Central memory CD8-positive, alpha-beta T cell (primary cell): Measurements from ENCODE around the gene GIT2.

Source experiments
- ATAC-seq: fragments of 150-1000 bp; cut with Tn5 transposase; replicated peaks from 2 replicates; pipeline ENCODE4 v1.10.0; 2022; ENCODE audit warnings: mild to moderate bottlenecking, moderate FRiP score, moderate number of reproducible peaks; ENCODE audit not compliant: poor library complexity, severe bottlenecking; ENCODE audit errors: extremely low read depth
- DNase-seq, 2 donors: peaks; one replicate each; pipeline ENCODE4 v3.0.0; 2021; ENCODE audit warnings: low spot score in 2 of 2
- H3K27ac Mint-ChIP-seq: one replicate; pipeline ENCODE4 v1.8.0; 2022; ENCODE audit warnings: low read depth, mild to moderate bottlenecking, moderate library complexity, mixed read lengths
- H3K27me3 Mint-ChIP-seq: one replicate; pipeline ENCODE4 v1.8.0; 2022; ENCODE audit warnings: mixed read lengths
- H3K36me3 Mint-ChIP-seq: one replicate; pipeline ENCODE4 v1.8.0; 2022; ENCODE audit warnings: mild to moderate bottlenecking, moderate library complexity, mixed read lengths; ENCODE audit not compliant: insufficient read depth
- H3K4me1 Mint-ChIP-seq: one replicate; pipeline ENCODE4 v1.8.0; 2022; ENCODE audit warnings: mixed read lengths
- H3K4me3 Mint-ChIP-seq: one replicate; pipeline ENCODE4 v1.8.0; 2022; ENCODE audit warnings: mild to moderate bottlenecking, moderate library complexity, mixed read lengths
- H3K9me3 Mint-ChIP-seq: one replicate; pipeline ENCODE4 v1.8.0; 2022; ENCODE audit warnings: mixed read lengths

GIT2 gene

GRCh38 chr12:109999983-110000505 lies 3.9 kb upstream of the GIT2 start:
- H3K4me3 Mint-ChIP-seq, result peak overlapping the region; percentile 99
- H3K9me3 Mint-ChIP-seq, result no peaks in the 10 kb centered on the region
- no peaks in the 10 kb centered on the region for H3K27me3 Mint-ChIP-seq
- peak overlapping the region; percentile 90 for H3K27ac Mint-ChIP-seq
- ATAC-seq (no peak), DNase-seq (no peak)
- peaks cover 11% of the 10 kb centered on the region for H3K36me3 Mint-ChIP-seq
- H3K4me1 Mint-ChIP-seq, result peaks cover 48% of the 10 kb centered on the region

- no peak for DNase-seq
- H3K27me3 Mint-ChIP-seq, result no peaks in the 10 kb centered on the region
- H3K9me3 Mint-ChIP-seq, result no peaks in the 10 kb centered on the region
- H3K27ac Mint-ChIP-seq, result peak overlapping the region; percentile 90
- H3K4me1 Mint-ChIP-seq, result peaks cover 51% of the 10 kb centered on the region
- H3K4me3 Mint-ChIP-seq, result peak overlapping the region; percentile 99
- ATAC-seq, result no peak
- H3K36me3 Mint-ChIP-seq, result peaks cover 10% of the 10 kb centered on the region
These were observed 3.4 kb upstream of the GIT2 start for GRCh38 chr12:109999649-109999971.

- peak; percentile 65 for ATAC-seq
- H3K4me1 Mint-ChIP-seq, result peaks cover 57% of the 10 kb centered on the region
- peak; percentile 75 to 88 for DNase-seq
- H3K4me3 Mint-ChIP-seq, result peak within 1 kb of the TSS; percentile 99
- H3K36me3 Mint-ChIP-seq, result peaks cover 10% of the 10 kb centered on the region
- H3K27me3 Mint-ChIP-seq, result no peaks in the 10 kb centered on the region
- peak within 1 kb of the TSS; percentile 94 for H3K27ac Mint-ChIP-seq
- no peaks in the 10 kb centered on the region for H3K9me3 Mint-ChIP-seq
These were observed 2.9 kb upstream of the GIT2 start, which contains the start of gene ANKRD13A for GRCh38 chr12:109998904-109999648. TSS of gene ANKRD13A (plus strand) at chr12:109999430. CDS start at chr12:109999689, 259 bp downstream.

- Mint-ChIP-seq H3K27ac (peak overlapping the region; percentile 94), H3K4me1 (peaks cover 55% of the 10 kb centered on the region), H3K27me3 (no peaks in the 10 kb centered on the region), H3K9me3 (no peaks in the 10 kb centered on the region), H3K36me3 (peaks cover 10% of the 10 kb centered on the region), H3K4me3 (peak overlapping the region; percentile 99)
- no peak for DNase-seq
- ATAC-seq, result no peak
These were observed 2.2 kb upstream of the GIT2 start for GRCh38 chr12:109998241-109998903.

GRCh38 chr12:109997393-109997792 lies 1.2 kb upstream of the GIT2 start:
- no peak for ATAC-seq
- Mint-ChIP-seq H3K4me3 (peak overlapping the region; percentile 99), H3K27ac (no peak overlapping the region), H3K9me3 (no peaks in the 10 kb centered on the region), H3K36me3 (peaks cover 10% of the 10 kb centered on the region), H3K27me3 (no peaks in the 10 kb centered on the region), H3K4me1 (peaks cover 54% of the 10 kb centered on the region)
- no peak for DNase-seq

- DNase-seq, result no peak
- Mint-ChIP-seq H3K27ac (peak overlapping the region; percentile 63), H3K9me3 (no peaks in the 10 kb centered on the region), H3K4me3 (peak overlapping the region; percentile 96), H3K27me3 (no peaks in the 10 kb centered on the region), H3K4me1 (peaks cover 57% of the 10 kb centered on the region), H3K36me3 (peaks cover 13% of the 10 kb centered on the region)
- ATAC-seq, result no peak
These were observed 300 bp upstream of the GIT2 start for GRCh38 chr12:109996483-109996853.

- Mint-ChIP-seq H3K4me3 (peak overlapping the region; percentile 96), H3K9me3 (no peaks in the 10 kb centered on the region), H3K4me1 (peaks cover 57% of the 10 kb centered on the region), H3K36me3 (peaks cover 25% of the 10 kb centered on the region), H3K27me3 (no peaks in the 10 kb centered on the region), H3K27ac (peak overlapping the region; percentile 63)
- ATAC-seq (no peak), DNase-seq (no peak)
These were observed 845 bp downstream of the GIT2 start for GRCh38 chr12:109995361-109995685.

- DNase-seq (no peak), ATAC-seq (peak; percentile 10)
- no peaks in the 10 kb centered on the region for H3K9me3 Mint-ChIP-seq
- peaks cover 28% of the 10 kb centered on the region for H3K36me3 Mint-ChIP-seq
- H3K4me3 Mint-ChIP-seq, result peak overlapping the region; percentile 96
- H3K4me1 Mint-ChIP-seq, result peaks cover 53% of the 10 kb centered on the region
- peak overlapping the region; percentile 63 for H3K27ac Mint-ChIP-seq
- H3K27me3 Mint-ChIP-seq, result no peaks in the 10 kb centered on the region
These were observed 1.6 kb downstream of the GIT2 start for GRCh38 chr12:109994401-109995175.

GRCh38 chr12:109993091-109993490 lies 3.1 kb downstream of the GIT2 start:
- ATAC-seq (no peak), DNase-seq (no peak)
- no peaks in the 10 kb centered on the region for H3K9me3 Mint-ChIP-seq
- no peak overlapping the region for H3K27ac Mint-ChIP-seq
- H3K27me3 Mint-ChIP-seq, result no peaks in the 10 kb centered on the region
- H3K4me1 Mint-ChIP-seq, result peaks cover 43% of the 10 kb centered on the region
- H3K4me3 Mint-ChIP-seq, result peak overlapping the region; percentile 96
- peaks cover 40% of the 10 kb centered on the region for H3K36me3 Mint-ChIP-seq

GRCh38 chr12:109991586-109991985 lies 4.6 kb downstream of the GIT2 start:
- H3K36me3 Mint-ChIP-seq, result peaks cover 51% of the 10 kb centered on the region
- H3K27me3 Mint-ChIP-seq, result no peaks in the 10 kb centered on the region
- no peak overlapping the region for H3K4me3 Mint-ChIP-seq
- ATAC-seq (no peak), DNase-seq (no peak)
- H3K9me3 Mint-ChIP-seq, result no peaks in the 10 kb centered on the region
- no peak overlapping the region for H3K27ac Mint-ChIP-seq
- peaks cover 38% of the 10 kb centered on the region for H3K4me1 Mint-ChIP-seq

GRCh38 chr12:109989380-109989779 lies 6.8 kb downstream of the GIT2 start:
- no peak overlapping the region for H3K27ac Mint-ChIP-seq
- H3K9me3 Mint-ChIP-seq, result no peaks in the 10 kb centered on the region
- H3K36me3 Mint-ChIP-seq, result peaks cover 66% of the 10 kb centered on the region
- ATAC-seq (no peak), DNase-seq (no peak)
- peaks cover 30% of the 10 kb centered on the region for H3K4me1 Mint-ChIP-seq
- no peaks in the 10 kb centered on the region for H3K27me3 Mint-ChIP-seq
- no peak overlapping the region for H3K4me3 Mint-ChIP-seq

GRCh38 chr12:109988903-109989302 lies 7.3 kb downstream of the GIT2 start:
- H3K27me3 Mint-ChIP-seq, result no peaks in the 10 kb centered on the region
- H3K9me3 Mint-ChIP-seq, result no peaks in the 10 kb centered on the region
- no peak overlapping the region for H3K4me3 Mint-ChIP-seq
- H3K27ac Mint-ChIP-seq, result no peak overlapping the region
- peaks cover 67% of the 10 kb centered on the region for H3K36me3 Mint-ChIP-seq
- no peak for ATAC-seq
- no peak for DNase-seq
- H3K4me1 Mint-ChIP-seq, result peaks cover 27% of the 10 kb centered on the region
